DOHH2 (cell line): ENCODE results near the gene OR7A5.

Experiments
- H3F3A ChIP-seq: fragments of 200-600 bp; sonication (generic), shearing (Covaris generic); 2 replicates; pipeline ENCODE4 v1.6.0; 2016; ENCODE audit warnings: antibody characterized with exemption, mild to moderate bottlenecking; ENCODE audit not compliant: control insufficient read depth, insufficient read depth
- H3K27ac ChIP-seq: fragments of 200-600 bp; sonication (generic); 2 replicates; pipeline ENCODE4 v1.5.1; 2014; ENCODE audit warnings: low read depth, mild to moderate bottlenecking, low read length, moderate library complexity
- H3K27me3 ChIP-seq: fragments of 200-600 bp; sonication (generic); 2 replicates; pipeline ENCODE4 v1.6.1; 2014; ENCODE audit warnings: mild to moderate bottlenecking, low read length, mixed read lengths; ENCODE audit not compliant: control insufficient read depth
- H3K36me3 ChIP-seq: fragments of 200-600 bp; sonication (generic); 2 replicates; pipeline ENCODE4 v1.6.1; 2014; ENCODE audit warnings: mild to moderate bottlenecking, low read length, moderate library complexity, mixed read lengths; ENCODE audit not compliant: control insufficient read depth
- H3K4me1 ChIP-seq: fragments of 200-600 bp; sonication (generic); 2 replicates; pipeline ENCODE4 v1.6.1; 2014; ENCODE audit warnings: mild to moderate bottlenecking, low read length, mixed read lengths; ENCODE audit not compliant: control insufficient read depth
- H3K4me2 ChIP-seq: fragments of 200-600 bp; sonication (generic); 2 replicates; pipeline ENCODE4 v1.6.0; 2014; ENCODE audit warnings: mild to moderate bottlenecking, low read length, moderate library complexity
- H3K4me3 ChIP-seq: fragments of 200-600 bp; sonication (generic); 2 replicates; pipeline ENCODE4 v1.5.1; 2014; ENCODE audit warnings: mild to moderate bottlenecking, low read length, mixed read lengths
- H3K79me2 ChIP-seq: fragments of 200-600 bp; sonication (generic); 2 replicates; pipeline ENCODE4 v1.6.1; 2014; ENCODE audit warnings: mild to moderate bottlenecking, low read length, mixed read lengths; ENCODE audit not compliant: control insufficient read depth
- H3K9me2 ChIP-seq: fragments of 200-600 bp; sonication (generic); replicated peaks from 2 replicates; pipeline ENCODE4 v1.6.1; 2014; ENCODE audit warnings: mild to moderate bottlenecking, low read length, mixed read lengths; ENCODE audit not compliant: control insufficient read depth
- H3K9me3 ChIP-seq: fragments of 200-600 bp; sonication (generic); 2 replicates; pipeline ENCODE4 v1.6.1; 2014; ENCODE audit warnings: antibody characterized with exemption, low read length, mixed read lengths; ENCODE audit not compliant: control insufficient read depth, insufficient read depth
- H4K20me1 ChIP-seq: fragments of 200-600 bp; sonication (generic); 2 replicates; pipeline ENCODE4 v1.6.0; 2014; ENCODE audit warnings: low read depth, mild to moderate bottlenecking, antibody characterized with exemption, low read length, moderate library complexity; ENCODE audit not compliant: control insufficient read depth, insufficient read depth
- EZH2phosphoT487 ChIP-seq: fragments of 200-600 bp; sonication (generic); IDR thresholded peaks from 2 replicates; pipeline ENCODE4 v1.6.1; 2017; ENCODE audit warnings: borderline replicate concordance, mild to moderate bottlenecking, antibody characterized with exemption, low read length, moderate library complexity, mixed read lengths
- TF ChIP-seq, protein P1 (sequence below): fragments of 200-600 bp; sonication (generic); IDR thresholded peaks from one replicate; pipeline ENCODE4 v1.5.1; 2014; ENCODE audit warnings: antibody characterized with exemption, mild to moderate bottlenecking, low read depth, low read length; ENCODE audit not compliant: poor library complexity, severe bottlenecking

OR7A5 gene

DNA sequence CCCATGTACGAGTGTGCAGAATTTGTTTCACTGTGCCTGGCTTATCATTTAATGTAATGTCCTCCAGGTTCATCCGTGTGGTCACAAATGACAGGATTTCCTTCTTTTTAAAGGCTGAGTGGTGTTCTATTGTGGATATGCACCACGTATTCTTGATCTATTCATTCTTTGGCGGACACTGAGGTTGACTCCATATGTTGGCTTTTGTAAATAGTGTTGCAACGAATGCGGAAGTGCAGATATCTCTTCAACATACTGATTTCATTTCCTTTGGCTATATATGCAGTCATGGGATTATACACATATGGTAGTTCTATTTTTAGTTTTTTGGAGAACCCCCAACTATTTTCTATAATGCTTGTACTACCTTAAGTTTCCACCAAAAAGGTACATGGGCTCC lies 13.0 kb downstream of the OR7A5 start:
- 0 out of 2 replicates have a peak, but pooled peaks cover 4% of the 10 kb centered on the region for H3K27me3 ChIP-seq
- H3K4me3 ChIP-seq, result no peak overlapping the region
- no peaks in the 10 kb centered on the region for H3K9me3 ChIP-seq
- H3K36me3 ChIP-seq, result no peaks in the 10 kb centered on the region
- H3K79me2 ChIP-seq, result no peaks in the 10 kb centered on the region
- no peaks in the 10 kb centered on the region for H3F3A ChIP-seq
- no peaks in the 10 kb centered on the region for H3K9me2 ChIP-seq
- H3K27ac ChIP-seq, result no peak overlapping the region
- no peak for TF ChIP-seq EZH2phosphoT487
- TF ChIP-seq, protein P1, sequence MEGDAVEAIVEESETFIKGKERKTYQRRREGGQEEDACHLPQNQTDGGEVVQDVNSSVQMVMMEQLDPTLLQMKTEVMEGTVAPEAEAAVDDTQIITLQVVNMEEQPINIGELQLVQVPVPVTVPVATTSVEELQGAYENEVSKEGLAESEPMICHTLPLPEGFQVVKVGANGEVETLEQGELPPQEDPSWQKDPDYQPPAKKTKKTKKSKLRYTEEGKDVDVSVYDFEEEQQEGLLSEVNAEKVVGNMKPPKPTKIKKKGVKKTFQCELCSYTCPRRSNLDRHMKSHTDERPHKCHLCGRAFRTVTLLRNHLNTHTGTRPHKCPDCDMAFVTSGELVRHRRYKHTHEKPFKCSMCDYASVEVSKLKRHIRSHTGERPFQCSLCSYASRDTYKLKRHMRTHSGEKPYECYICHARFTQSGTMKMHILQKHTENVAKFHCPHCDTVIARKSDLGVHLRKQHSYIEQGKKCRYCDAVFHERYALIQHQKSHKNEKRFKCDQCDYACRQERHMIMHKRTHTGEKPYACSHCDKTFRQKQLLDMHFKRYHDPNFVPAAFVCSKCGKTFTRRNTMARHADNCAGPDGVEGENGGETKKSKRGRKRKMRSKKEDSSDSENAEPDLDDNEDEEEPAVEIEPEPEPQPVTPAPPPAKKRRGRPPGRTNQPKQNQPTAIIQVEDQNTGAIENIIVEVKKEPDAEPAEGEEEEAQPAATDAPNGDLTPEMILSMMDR, result no peak
- H3K4me2 ChIP-seq, result no peak overlapping the region
- H4K20me1 ChIP-seq, result no peaks in the 10 kb centered on the region
- H3K4me1 ChIP-seq, result no peaks in the 10 kb centered on the region

DNA sequence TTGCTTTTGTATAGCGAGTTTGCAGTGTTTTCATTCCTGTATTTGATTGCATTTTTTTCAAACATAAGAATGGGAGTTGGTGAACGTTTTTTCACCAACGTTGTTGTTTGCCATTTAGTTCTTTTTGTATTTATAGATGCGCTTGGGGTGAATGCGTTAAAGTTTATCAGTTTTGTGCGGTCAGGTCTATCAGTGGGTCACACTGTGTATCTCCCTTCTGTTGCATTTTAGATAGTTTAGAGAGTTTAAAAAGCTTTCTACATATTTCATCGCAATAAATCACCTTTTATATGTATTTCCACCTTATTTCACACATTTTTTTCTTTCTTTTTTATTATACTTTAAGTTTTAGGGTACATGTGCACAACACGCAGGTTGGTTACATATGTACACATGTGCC lies 16.4 kb downstream of the OR7A5 start:
- Histone ChIP-seq H3K27ac (no peak overlapping the region), H3F3A (no peaks in the 10 kb centered on the region), H3K4me3 (no peak overlapping the region), H3K9me2 (no peaks in the 10 kb centered on the region), H3K9me3 (no peaks in the 10 kb centered on the region), H3K79me2 (no peaks in the 10 kb centered on the region), H3K36me3 (no peaks in the 10 kb centered on the region), H3K27me3 (no peaks in the 10 kb centered on the region), H3K4me1 (no peaks in the 10 kb centered on the region), H4K20me1 (no peaks in the 10 kb centered on the region), H3K4me2 (no peak overlapping the region)
- no peak for TF ChIP-seq EZH2phosphoT487
- TF ChIP-seq, protein P1, result no peak

DNA sequence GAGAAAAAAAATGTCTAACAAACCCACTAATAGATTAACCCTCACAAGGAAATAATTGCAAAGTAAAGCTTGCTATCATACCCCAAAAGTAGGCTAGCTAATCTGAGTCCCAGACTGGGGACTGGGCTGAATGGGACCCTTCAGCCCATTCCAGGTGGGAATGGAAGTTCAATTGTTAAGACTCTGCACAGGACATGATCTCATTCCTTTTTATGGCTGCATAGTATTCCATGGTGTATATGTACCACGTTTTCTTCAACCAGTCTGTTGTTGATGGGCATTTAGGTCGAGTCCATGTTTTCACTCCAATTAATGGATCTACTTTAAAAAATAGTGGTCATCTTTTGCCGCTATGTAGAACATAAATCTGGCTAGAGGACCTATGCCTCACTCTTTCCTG lies 17.9 kb downstream of the OR7A5 start:
- H4K20me1 ChIP-seq, result no peaks in the 10 kb centered on the region
- no peaks in the 10 kb centered on the region for H3K4me1 ChIP-seq
- H3K79me2 ChIP-seq, result no peaks in the 10 kb centered on the region
- H3K36me3 ChIP-seq, result no peaks in the 10 kb centered on the region
- H3K27ac ChIP-seq, result no peak overlapping the region
- H3K4me2 ChIP-seq, result no peak overlapping the region
- H3K27me3 ChIP-seq, result no peaks in the 10 kb centered on the region
- no peak overlapping the region for H3K4me3 ChIP-seq
- TF ChIP-seq EZH2phosphoT487, result no peak
- TF ChIP-seq, protein P1, result no peak
- H3K9me2 ChIP-seq, result no peaks in the 10 kb centered on the region
- H3K9me3 ChIP-seq, result no peaks in the 10 kb centered on the region
- H3F3A ChIP-seq, result no peaks in the 10 kb centered on the region
